Brain microvascular endothelial cell (primary cell): ENCODE results near the gene BICDL2.
A peak's percentile ranks its signal among the peaks of the same experiment; 100 is the strongest.
"Not testable (repeated sequence)": the region's sequence is repeated elsewhere in the genome, so short reads cannot be mapped to it uniquely, and the experiment has no call there.

Source experiments
- DNase-seq: peaks from one replicate; pipeline ENCODE4 v3.0.0-alpha.2; 2020
- H3K27ac ChIP-seq: fragments of 250-450 bp; sonication (Bioruptor Pico); 2 replicates; pipeline ENCODE4 v1.5.1; 2020; ENCODE audit warnings: mild to moderate bottlenecking, moderate library complexity
- H3K27me3 ChIP-seq: fragments of 250-450 bp; sonication (Bioruptor Pico); replicated peaks from 2 replicates; pipeline ENCODE4 v1.5.1; 2020; ENCODE audit warnings: mild to moderate bottlenecking
- H3K36me3 ChIP-seq: fragments of 250-450 bp; sonication (Bioruptor Pico); replicated peaks from 2 replicates; pipeline ENCODE4 v1.5.1; 2020; ENCODE audit warnings: mild to moderate bottlenecking
- H3K4me3 ChIP-seq: 2 replicates; pipeline ENCODE4 v1.5.1; 2011; ENCODE audit warnings: low read depth, mild to moderate bottlenecking, control low read depth, low read length, moderate library complexity
- CTCF ChIP-seq: IDR thresholded peaks from 2 replicates; pipeline ENCODE4 v1.5.1; 2011; ENCODE audit warnings: low read depth, mild to moderate bottlenecking, moderate library complexity, low read length, control low read depth, inconsistent platforms; ENCODE audit errors: missing control alignments
- in situ Hi-C: cut with HindIII; loops from 2 replicates; pipeline ENCODE4 v1.10.0; 2017; ENCODE audit warnings: low sequenced_read_pairs, low pct_ligation_motif_present

Gene BICDL2

DNA sequence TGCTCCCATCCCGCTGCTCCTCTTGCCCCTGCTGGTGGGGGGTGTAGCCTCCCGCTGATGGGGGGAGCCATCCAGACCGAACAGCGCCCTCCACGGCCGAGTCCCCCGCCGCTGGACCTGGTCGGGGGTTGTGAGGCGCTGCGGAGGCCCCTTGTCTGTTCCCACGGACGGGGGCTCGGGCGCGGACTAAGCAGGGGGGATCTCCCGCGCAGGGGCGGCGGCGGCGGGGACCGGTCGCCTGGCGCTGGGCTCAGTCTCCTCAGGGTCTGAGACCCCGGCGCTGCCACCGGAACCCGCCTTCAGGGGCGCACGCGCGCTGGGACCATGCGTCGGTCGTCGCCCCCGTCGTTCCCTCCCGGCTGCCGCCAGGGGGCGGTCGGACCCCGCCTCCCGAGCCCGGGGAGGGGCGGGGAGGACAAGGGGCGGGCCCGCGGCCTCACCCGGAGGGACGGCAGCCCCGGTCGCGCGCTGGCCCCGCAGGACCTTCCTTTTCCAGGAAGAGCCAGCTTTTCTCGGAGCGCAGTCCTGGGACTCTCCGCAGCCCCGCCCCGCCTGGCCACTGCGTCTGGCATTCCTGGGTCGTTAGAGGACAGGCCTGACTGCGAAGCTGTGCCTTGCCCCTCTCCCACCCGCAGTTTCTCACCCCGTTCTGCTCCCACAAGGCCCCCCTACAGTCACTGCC is 22.4 kb upstream of the BICDL2 start:
- H3K27me3 ChIP-seq, result no peaks in the 10 kb centered on the region
- in situ Hi-C loops, result no loop called here
- peak overlapping the region; percentile 34 for H3K27ac ChIP-seq
- DNase-seq, result peak; percentile 54
- no peaks in the 10 kb centered on the region for H3K36me3 ChIP-seq
- H3K4me3 ChIP-seq, result peak overlapping the region; percentile 80
- TF ChIP-seq CTCF, result peak; percentile 56

- peak overlapping the region; percentile 80 for H3K4me3 ChIP-seq
Measured at GRCh38 chr16:3058139-3059030, 21.6 kb upstream of the BICDL2 start.

GRCh38 chr16:3057181-3058138 is 20.7 kb upstream of the BICDL2 start:
- H3K27me3 ChIP-seq, result no peaks in the 10 kb centered on the region

More at GRCh38 chr16:3058139-3059030, 21.6 kb upstream of the BICDL2 start:
- Histone ChIP-seq H3K27ac (no peak overlapping the region), H3K27me3 (no peaks in the 10 kb centered on the region), H3K36me3 (no peaks in the 10 kb centered on the region)
- in situ Hi-C loops, result no loop called here
- DNase-seq, result no peak
- TF ChIP-seq CTCF, result peak; percentile 24

GRCh38 chr16:3056336-3057180 is 19.8 kb upstream of the BICDL2 start:
- TF ChIP-seq CTCF, result no peak
- H3K27ac ChIP-seq, result no peak overlapping the region
- H3K36me3 ChIP-seq, result no peaks in the 10 kb centered on the region
- no peak for DNase-seq
- H3K27me3 ChIP-seq, result no peaks in the 10 kb centered on the region
- in situ Hi-C loops, result no loop called here
- H3K4me3 ChIP-seq, result no peak overlapping the region

More at GRCh38 chr16:3057181-3058138, 20.7 kb upstream of the BICDL2 start:
- H3K4me3 ChIP-seq, result peak overlapping the region; percentile 9
- TF ChIP-seq CTCF, result no peak
- DNase-seq, result no peak
- H3K36me3 ChIP-seq, result no peaks in the 10 kb centered on the region
- in situ Hi-C loops, result no loop called here
- H3K27ac ChIP-seq, result no peak overlapping the region

DNA sequence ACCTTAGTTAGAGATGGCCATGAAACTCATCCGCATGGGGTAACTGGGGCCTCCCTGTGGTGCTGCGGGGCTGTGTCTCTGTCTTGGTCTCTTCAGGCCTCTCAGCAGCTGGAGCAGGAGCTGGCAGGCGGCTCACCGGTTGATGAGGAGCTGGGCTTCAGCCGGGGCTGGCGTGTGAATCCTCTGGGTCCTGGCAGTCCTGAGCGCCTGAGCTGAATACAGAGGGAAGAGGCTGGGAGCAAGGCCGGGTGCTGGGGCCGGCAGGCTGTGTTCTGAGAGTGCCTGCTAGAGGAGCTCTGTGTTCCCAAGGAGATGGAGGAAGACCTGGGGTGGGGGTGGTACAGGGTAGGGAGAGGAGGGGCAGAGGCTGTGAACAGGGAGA is 19.0 kb upstream of the BICDL2 start:
- H3K27me3 ChIP-seq, H3K36me3 ChIP-seq, DNase-seq, in situ Hi-C loops, H3K27ac ChIP-seq, H3K4me3 ChIP-seq: not testable (repeated sequence)
